Neural progenitor cell (in vitro differentiated cells): ENCODE data around the gene ABHD16B. TPM values are rescaled to one million over a fixed set of nuclear protein-coding genes. Genes with fewer than 3 reads are reported as not detected.

ENCODE experiments used
- DNase-seq: peaks from one replicate; pipeline ENCODE4 v3.0.0-alpha.2; 2016; ENCODE audit warnings: low spot score
- H2AFZ ChIP-seq: fragments of 200-600 bp; sonication (generic); replicated peaks from 2 replicates; pipeline ENCODE4 v1.6.1; 2016; ENCODE audit warnings: antibody characterized with exemption
- H3F3A ChIP-seq: fragments of 200-600 bp; sonication (generic); 2 replicates; pipeline ENCODE4 v1.6.1; 2016; ENCODE audit warnings: antibody characterized with exemption, low read depth
- H3K27ac ChIP-seq: fragments of 200-600 bp; sonication (generic); 2 replicates; pipeline ENCODE4 v1.5.1; 2016; ENCODE audit warnings: mild to moderate bottlenecking
- H3K27me3 ChIP-seq: fragments of 200-600 bp; sonication (generic); 2 replicates; pipeline ENCODE4 v1.6.1; 2016; ENCODE audit warnings: mild to moderate bottlenecking, moderate library complexity
- H3K36me3 ChIP-seq: fragments of 200-600 bp; sonication (generic); 2 replicates; pipeline ENCODE4 v1.5.1; 2016
- H3K4me1 ChIP-seq: fragments of 200-600 bp; sonication (generic); 2 replicates; pipeline ENCODE4 v1.6.1; 2016; ENCODE audit warnings: mixed run types
- H3K4me2 ChIP-seq: fragments of 200-600 bp; sonication (generic); 2 replicates; pipeline ENCODE4 v1.6.1; 2016
- H3K4me3 ChIP-seq: fragments of 200-600 bp; sonication (generic); 2 replicates; pipeline ENCODE4 v1.5.1; 2016
- H3K79me2 ChIP-seq: fragments of 200-600 bp; sonication (generic); 2 replicates; pipeline ENCODE4 v1.6.1; 2016; ENCODE audit warnings: low read depth
- H3K9ac ChIP-seq: fragments of 200-600 bp; sonication (generic); 2 replicates; pipeline ENCODE4 v1.6.1; 2016
- H3K9me3 ChIP-seq: fragments of 200-600 bp; sonication (generic); 2 replicates; pipeline ENCODE4 v1.5.1; 2016; ENCODE audit warnings: low read depth
- H4K20me1 ChIP-seq: fragments of 200-600 bp; sonication (generic); 2 replicates; pipeline ENCODE4 v1.6.1; 2016; ENCODE audit warnings: low read depth
- H3K27ac Mint-ChIP-seq: 3 replicates; pipeline ENCODE4 v1.8.0; 2021; ENCODE audit warnings: mixed read lengths
- H3K27me3 Mint-ChIP-seq: 2 replicates; pipeline ENCODE4 v1.8.0; 2022; ENCODE audit warnings: low read depth, mild to moderate bottlenecking, inconsistent platforms, moderate library complexity, mixed read lengths; ENCODE audit not compliant: insufficient read depth
- H3K36me3 Mint-ChIP-seq: 3 replicates; pipeline ENCODE4 v1.8.0; 2021; ENCODE audit warnings: mixed read lengths
- H3K4me1 Mint-ChIP-seq: 3 replicates; pipeline ENCODE4 v1.8.0; 2021; ENCODE audit warnings: mixed read lengths
- H3K4me3 Mint-ChIP-seq: 3 replicates; pipeline ENCODE4 v1.8.0; 2021; ENCODE audit warnings: mild to moderate bottlenecking, moderate library complexity, mixed read lengths
- H3K9me3 Mint-ChIP-seq: 3 replicates; pipeline ENCODE4 v1.8.0; 2020; ENCODE audit warnings: mixed read lengths
- EZH2 ChIP-seq: fragments of 200-600 bp; sonication (generic); IDR thresholded peaks from 2 replicates; pipeline ENCODE4 v1.6.1; 2017; ENCODE audit warnings: antibody characterized with exemption, mild to moderate bottlenecking, moderate library complexity
- EZH2phosphoT487 ChIP-seq: fragments of 200-600 bp; sonication (generic); IDR thresholded peaks from 2 replicates; pipeline ENCODE4 v1.6.1; 2017; ENCODE audit warnings: antibody characterized with exemption
- small RNA-seq: library from RNA; depleted of rRNA; stranded (forward); fragments of <200 nt; gene quantifications from one replicate; pipeline ENCODE3, GENCODE V24; 2015
- total RNA-seq: library from RNA; depleted of rRNA; stranded (reverse); fragments of >200 nt; gene quantifications from 2 replicates; pipeline ENCODE4 v1.2.3, GENCODE V29; 2015; ENCODE audit warnings: low replicate concordance
- TF ChIP-seq, protein P1 (sequence below): fragments of 200-600 bp; sonication (generic); IDR thresholded peaks from 2 replicates; pipeline ENCODE4 v1.5.1; 2017; ENCODE audit warnings: antibody characterized with exemption, mild to moderate bottlenecking

ABHD16B gene
- total RNA-seq, 1 donor from 2014 or later = not detected

DNA sequence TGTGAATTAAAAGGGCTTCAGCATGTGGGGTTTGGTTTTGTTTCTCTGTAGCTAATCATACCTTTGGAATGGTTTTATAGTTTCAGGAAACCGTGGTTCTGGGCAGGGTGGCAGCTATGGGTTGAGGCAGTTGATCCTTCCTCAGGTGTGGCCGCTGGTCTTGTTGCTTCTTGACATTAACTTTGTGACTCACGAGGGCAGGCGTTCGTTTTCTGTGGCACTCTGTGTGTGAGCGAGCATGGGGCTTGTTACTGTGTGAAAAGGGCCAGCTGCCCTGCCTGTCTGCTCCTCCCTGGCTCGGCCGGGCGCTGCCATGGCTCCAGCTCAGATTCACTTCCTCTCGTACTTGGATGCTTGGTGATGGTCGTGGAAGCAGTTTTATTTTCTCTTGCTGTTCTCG, 49.9 kb downstream of the ABHD16B start:
- no peak for DNase-seq
- Histone ChIP-seq H3F3A (no peaks in the 10 kb centered on the region), H3K4me2 (no peak overlapping the region), H3K27me3 (no peaks in the 10 kb centered on the region), H3K4me1 (no peaks in the 10 kb centered on the region), H3K4me3 (no peak overlapping the region), H3K9ac (no peak overlapping the region), H4K20me1 (peaks cover 52% of the 10 kb centered on the region), H3K36me3 (no peaks in the 10 kb centered on the region), H3K27ac (no peak overlapping the region), H2AFZ (no peak overlapping the region), H3K9me3 (no peaks in the 10 kb centered on the region), H3K79me2 (peaks cover 95% of the 10 kb centered on the region)
- H3K9me3 Mint-ChIP-seq = peaks cover 15% of the 10 kb centered on the region
- TF ChIP-seq, protein P1, sequence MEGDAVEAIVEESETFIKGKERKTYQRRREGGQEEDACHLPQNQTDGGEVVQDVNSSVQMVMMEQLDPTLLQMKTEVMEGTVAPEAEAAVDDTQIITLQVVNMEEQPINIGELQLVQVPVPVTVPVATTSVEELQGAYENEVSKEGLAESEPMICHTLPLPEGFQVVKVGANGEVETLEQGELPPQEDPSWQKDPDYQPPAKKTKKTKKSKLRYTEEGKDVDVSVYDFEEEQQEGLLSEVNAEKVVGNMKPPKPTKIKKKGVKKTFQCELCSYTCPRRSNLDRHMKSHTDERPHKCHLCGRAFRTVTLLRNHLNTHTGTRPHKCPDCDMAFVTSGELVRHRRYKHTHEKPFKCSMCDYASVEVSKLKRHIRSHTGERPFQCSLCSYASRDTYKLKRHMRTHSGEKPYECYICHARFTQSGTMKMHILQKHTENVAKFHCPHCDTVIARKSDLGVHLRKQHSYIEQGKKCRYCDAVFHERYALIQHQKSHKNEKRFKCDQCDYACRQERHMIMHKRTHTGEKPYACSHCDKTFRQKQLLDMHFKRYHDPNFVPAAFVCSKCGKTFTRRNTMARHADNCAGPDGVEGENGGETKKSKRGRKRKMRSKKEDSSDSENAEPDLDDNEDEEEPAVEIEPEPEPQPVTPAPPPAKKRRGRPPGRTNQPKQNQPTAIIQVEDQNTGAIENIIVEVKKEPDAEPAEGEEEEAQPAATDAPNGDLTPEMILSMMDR = no peak
- TF ChIP-seq EZH2phosphoT487 (no peak), EZH2 (no peak)
- H3K4me3 Mint-ChIP-seq = no peak overlapping the region
- H3K27me3 Mint-ChIP-seq = peaks cover 4% of the 10 kb centered on the region
- peaks cover 16% of the 10 kb centered on the region for H3K4me1 Mint-ChIP-seq
- peaks cover 22% of the 10 kb centered on the region for H3K36me3 Mint-ChIP-seq
- peak overlapping the region; percentile 82 for H3K27ac Mint-ChIP-seq

Small RNA genes lying within 50 kb of the gene (small RNA-seq; reads per million reads assigned to genes)
- 0.25 reads per million, percentile 14 among the genes with 10 or more reads in this experiment for gene RNU1-134P

Other genes with a start within 250 kb of the ABHD16B start
- 8.0 and 18.6 TPM in 2 replicates for gene GMEB2, start 234.4 kb upstream of the ABHD16B start, total RNA-seq
- gene STMN3, start 208.1 kb upstream of the ABHD16B start, total RNA-seq = 3.3 and 6.1 TPM in 2 replicates
- gene RTEL1, start 203.2 kb upstream of the ABHD16B start, total RNA-seq = 6.0 and 16.7 TPM in 2 replicates
- gene TNFRSF6B, start 164.8 kb upstream of the ABHD16B start, total RNA-seq = 0.25 TPM in 1 of 2 replicates, not detected in the other
- gene ARFRP1, start 153.5 kb upstream of the ABHD16B start, total RNA-seq = 18.3 and 32.6 TPM in 2 replicates
- gene ZGPAT, start 153.5 kb upstream of the ABHD16B start, total RNA-seq = 8.2 and 26.8 TPM in 2 replicates
- 0.47 and 10.9 TPM in 2 replicates for gene LIME1, start 124.8 kb upstream of the ABHD16B start, total RNA-seq
- gene SLC2A4RG, start 121.7 kb upstream of the ABHD16B start, total RNA-seq = 12.0 and 58.0 TPM in 2 replicates
- gene ZBTB46, start 30.2 kb upstream of the ABHD16B start, total RNA-seq = 8.1 and 13.9 TPM in 2 replicates
- 66.6 and 80.1 TPM in 2 replicates for gene TPD52L2, start 3.8 kb downstream of the ABHD16B start, total RNA-seq
- 17.2 and 37.9 TPM in 2 replicates for gene DNAJC5, start 33.6 kb downstream of the ABHD16B start, total RNA-seq
- 10.8 and 22.7 TPM in 2 replicates for gene UCKL1, start 94.9 kb downstream of the ABHD16B start, total RNA-seq
- gene ZNF512B, start 108.4 kb downstream of the ABHD16B start, total RNA-seq = 2.9 and 11.4 TPM in 2 replicates
- 0.19 and 4.9 TPM in 2 replicates for gene SAMD10, start 118.1 kb downstream of the ABHD16B start, total RNA-seq
- 51.9 and 77.0 TPM in 2 replicates for gene PRPF6, start 119.6 kb downstream of the ABHD16B start, total RNA-seq
- gene C20orf204, start 174.7 kb downstream of the ABHD16B start, total RNA-seq = 0.04 and 0.96 TPM in 2 replicates
- gene SOX18, start 188.1 kb downstream of the ABHD16B start, total RNA-seq = not detected in 2 replicates
- gene TCEA2, start 201.7 kb downstream of the ABHD16B start, total RNA-seq = 23.2 and 51.2 TPM in 2 replicates
- gene RGS19, start 218.0 kb downstream of the ABHD16B start, total RNA-seq = 2.0 and 11.0 TPM in 2 replicates
- gene OPRL1, start 218.6 kb downstream of the ABHD16B start, total RNA-seq = 1.3 and 3.3 TPM in 2 replicates
- gene LKAAEAR1, start 222.9 kb downstream of the ABHD16B start, total RNA-seq = 0.99 TPM in 1 of 2 replicates, not detected in the other
- gene NPBWR2, start 246.1 kb downstream of the ABHD16B start, total RNA-seq = not detected in 2 replicates